ENCODE measurements around the gene RHEX.
A peak's percentile ranks its signal among the peaks of the same experiment; 100 is the strongest.
"Not testable (repeated sequence)": the region's sequence is repeated elsewhere in the genome, so short reads cannot be mapped to it uniquely, and the experiment has no call there.

Gene RHEX

GRCh38 chr1:206058289-206058926 is 5.4 kb downstream of the RHEX start:
- H3K36me3 Mint-ChIP-seq, result peaks cover 34% of the 10 kb centered on the region
- not testable (repeated sequence) for H3K27me3 Mint-ChIP-seq; ATAC-seq (ENCODE audit: low read depth); H3K9me3 Mint-ChIP-seq; DNase-seq (ENCODE audit: low spot score in 2 of 2)
- H3K27ac Mint-ChIP-seq, result peak overlapping the region; percentile 86
- peak overlapping the region; percentile 49 for H3K4me3 Mint-ChIP-seq
- H3K4me1 Mint-ChIP-seq, result peaks cover 42% of the 10 kb centered on the region

GRCh38 chr1:206058927-206059292 is 5.9 kb downstream of the RHEX start:
- DNase-seq (ENCODE audit: low spot score in 2 of 2) (no peak), ATAC-seq (ENCODE audit: low read depth) (no peak)
- H3K36me3 Mint-ChIP-seq, result peaks cover 34% of the 10 kb centered on the region
- H3K9me3 Mint-ChIP-seq, result peaks cover 2% of the 10 kb centered on the region
- peak overlapping the region; percentile 43 for H3K4me3 Mint-ChIP-seq
- no peaks in the 10 kb centered on the region for H3K27me3 Mint-ChIP-seq
- peaks cover 40% of the 10 kb centered on the region for H3K4me1 Mint-ChIP-seq
- H3K27ac Mint-ChIP-seq, result peak overlapping the region; percentile 86

- H3K4me3 Mint-ChIP-seq, result no peak overlapping the region
- H3K9me3 Mint-ChIP-seq, result peaks cover 2% of the 10 kb centered on the region
- peaks cover 34% of the 10 kb centered on the region for H3K36me3 Mint-ChIP-seq
- H3K27me3 Mint-ChIP-seq, result no peaks in the 10 kb centered on the region
- H3K4me1 Mint-ChIP-seq, result peaks cover 40% of the 10 kb centered on the region
- ATAC-seq (ENCODE audit: low read depth) (no peak), DNase-seq (ENCODE audit: low spot score in 2 of 2) (no peak)
- H3K27ac Mint-ChIP-seq, result peak overlapping the region; percentile 86
These were observed 6.5 kb downstream of the RHEX start for GRCh38 chr1:206059355-206059915.

- Mint-ChIP-seq H3K4me3 (no peak overlapping the region), H3K9me3 (peaks cover 2% of the 10 kb centered on the region), H3K27me3 (no peaks in the 10 kb centered on the region), H3K36me3 (peaks cover 33% of the 10 kb centered on the region), H3K4me1 (peaks cover 36% of the 10 kb centered on the region), H3K27ac (peak overlapping the region; percentile 86)
- DNase-seq (ENCODE audit: low spot score in 2 of 2), result no peak
- no peak for ATAC-seq (ENCODE audit: low read depth)
These were observed 7.9 kb downstream of the RHEX start for GRCh38 chr1:206060844-206061243.

- no peaks in the 10 kb centered on the region for H3K27me3 Mint-ChIP-seq
These were observed 9.5 kb downstream of the RHEX start for GRCh38 chr1:206062464-206062863.

GRCh38 chr1:206064001-206064400 is 11.0 kb downstream of the RHEX start:
- H3K9me3 Mint-ChIP-seq; H3K27ac Mint-ChIP-seq; H3K4me3 Mint-ChIP-seq; DNase-seq (ENCODE audit: low spot score in 2 of 2); H3K27me3 Mint-ChIP-seq; ATAC-seq (ENCODE audit: low read depth): not testable (repeated sequence)
- peaks cover 42% of the 10 kb centered on the region for H3K4me1 Mint-ChIP-seq
- peaks cover 24% of the 10 kb centered on the region for H3K36me3 Mint-ChIP-seq

More at GRCh38 chr1:206062464-206062863, 9.5 kb downstream of the RHEX start:
- H3K9me3 Mint-ChIP-seq, result peaks cover 2% of the 10 kb centered on the region
- DNase-seq (ENCODE audit: low spot score in 2 of 2) (no peak), ATAC-seq (ENCODE audit: low read depth) (no peak)
- no peak overlapping the region for H3K4me3 Mint-ChIP-seq
- peak overlapping the region; percentile 56 for H3K27ac Mint-ChIP-seq
- peaks cover 28% of the 10 kb centered on the region for H3K36me3 Mint-ChIP-seq
- H3K4me1 Mint-ChIP-seq, result peaks cover 44% of the 10 kb centered on the region

GRCh38 chr1:206064501-206064900 is 11.5 kb downstream of the RHEX start:
- Mint-ChIP-seq H3K36me3 (peaks cover 23% of the 10 kb centered on the region), H3K4me1 (peaks cover 39% of the 10 kb centered on the region), H3K27ac (peak overlapping the region; percentile 98)
- H3K27me3 Mint-ChIP-seq; DNase-seq (ENCODE audit: low spot score in 2 of 2); ATAC-seq (ENCODE audit: low read depth); H3K4me3 Mint-ChIP-seq; H3K9me3 Mint-ChIP-seq: not testable (repeated sequence)

GRCh38 chr1:206065547-206066145 is 12.7 kb downstream of the RHEX start:
- peaks cover 30% of the 10 kb centered on the region for H3K4me1 Mint-ChIP-seq
- ATAC-seq (ENCODE audit: low read depth) (no peak), DNase-seq (ENCODE audit: low spot score in 2 of 2) (no peak)
- H3K27ac Mint-ChIP-seq, result peak overlapping the region; percentile 98
- no peak overlapping the region for H3K4me3 Mint-ChIP-seq
- H3K27me3 Mint-ChIP-seq, result no peaks in the 10 kb centered on the region
- H3K36me3 Mint-ChIP-seq, result peaks cover 15% of the 10 kb centered on the region
- peaks cover 2% of the 10 kb centered on the region for H3K9me3 Mint-ChIP-seq

- peaks cover 2% of the 10 kb centered on the region for H3K9me3 Mint-ChIP-seq
- peak overlapping the region; percentile 0 for H3K4me3 Mint-ChIP-seq
- no peak for DNase-seq (ENCODE audit: low spot score in 2 of 2)
- peaks cover 13% of the 10 kb centered on the region for H3K36me3 Mint-ChIP-seq
- peak; percentile 85 for ATAC-seq (ENCODE audit: low read depth)
- no peaks in the 10 kb centered on the region for H3K27me3 Mint-ChIP-seq
- peak overlapping the region; percentile 98 for H3K27ac Mint-ChIP-seq
- H3K4me1 Mint-ChIP-seq, result peaks cover 28% of the 10 kb centered on the region
These were observed 13.7 kb downstream of the RHEX start for GRCh38 chr1:206066479-206067171.

- Mint-ChIP-seq H3K9me3 (peaks cover 2% of the 10 kb centered on the region), H3K27ac (peak overlapping the region; percentile 98), H3K36me3 (peaks cover 8% of the 10 kb centered on the region), H3K4me3 (peak overlapping the region; percentile 77), H3K27me3 (no peaks in the 10 kb centered on the region), H3K4me1 (peaks cover 25% of the 10 kb centered on the region)
- DNase-seq (ENCODE audit: low spot score in 2 of 2), result no peak
- ATAC-seq (ENCODE audit: low read depth), result peak; percentile 64
These were observed 14.7 kb downstream of the RHEX start for GRCh38 chr1:206067486-206068227.

- peak overlapping the region; percentile 77 for H3K4me3 Mint-ChIP-seq
- DNase-seq (ENCODE audit: low spot score in 2 of 2), result no peak
- H3K9me3 Mint-ChIP-seq, result no peaks in the 10 kb centered on the region
- no peak for ATAC-seq (ENCODE audit: low read depth)
- no peaks in the 10 kb centered on the region for H3K27me3 Mint-ChIP-seq
- peaks cover 3% of the 10 kb centered on the region for H3K36me3 Mint-ChIP-seq
- peaks cover 25% of the 10 kb centered on the region for H3K4me1 Mint-ChIP-seq
- peak overlapping the region; percentile 98 for H3K27ac Mint-ChIP-seq
These were observed 15.3 kb downstream of the RHEX start for GRCh38 chr1:206068314-206068713.

GRCh38 chr1:206070627-206071304 is 17.8 kb downstream of the RHEX start:
- Mint-ChIP-seq H3K27me3 (no peaks in the 10 kb centered on the region), H3K27ac (no peak overlapping the region), H3K4me1 (peaks cover 28% of the 10 kb centered on the region), H3K9me3 (no peaks in the 10 kb centered on the region), H3K36me3 (peaks cover 6% of the 10 kb centered on the region), H3K4me3 (no peak overlapping the region)
- DNase-seq (ENCODE audit: low spot score in 2 of 2) (no peak), ATAC-seq (ENCODE audit: low read depth) (no peak)

GRCh38 chr1:206074839-206075238 is 21.9 kb downstream of the RHEX start:
- Mint-ChIP-seq H3K4me1 (peaks cover 12% of the 10 kb centered on the region), H3K36me3 (peaks cover 7% of the 10 kb centered on the region), H3K27ac (no peak overlapping the region), H3K27me3 (no peaks in the 10 kb centered on the region), H3K9me3 (no peaks in the 10 kb centered on the region), H3K4me3 (no peak overlapping the region)
- DNase-seq (ENCODE audit: low spot score in 2 of 2) (no peak), ATAC-seq (ENCODE audit: low read depth) (peak; percentile 34)

Measured in memory B cell (primary cell).